HEK293 (cell line): ENCODE data around the gene ACAA2.
A peak's percentile ranks its signal among the peaks of the same experiment; 100 is the strongest.

Experiments used
- CTCF ChIA-PET: fragments of 350-600 bp; formaldehyde crosslinking; extraction: SDS; loops from one replicate; lab custom pipeline; 2021; ENCODE audit warnings: antibody characterized with exemption; lab: Yijun Ruan, JAX
- POLR2A ChIA-PET: fragments of 300-600 bp; formaldehyde crosslinking; extraction: SDS; loops from one replicate; lab custom pipeline; 2020; ENCODE audit warnings: antibody characterized with exemption, inconsistent platforms; lab: Yijun Ruan, JAX
- H3K27ac ChIP-seq: fragments of 200-500 bp; sonication (Bioruptor generic); 2 replicates; pipeline ENCODE4 v1.5.1; 2014; ENCODE audit warnings: low read depth, low read length, control low read depth, inconsistent platforms; ENCODE audit errors: extremely low read depth
- H3K36me3 ChIP-seq, 2 experiments: fragments of 200-500 bp in 1 of 2; sonication (Bioruptor generic) in 1 of 2; 1 replicate in 1 of 2; 2 replicates in 1 of 2; pipeline ENCODE4 v1.5.1; 2014 to 2017; ENCODE audit warnings: inconsistent platforms in 2 of 2, low read length in 2 of 2; ENCODE audit not compliant: control insufficient read depth in 2 of 2, insufficient read depth in 1 of 2
- H3K4me1 ChIP-seq: fragments of 200-500 bp; sonication (Bioruptor generic); 2 replicates; pipeline ENCODE4 v1.5.1; 2014; ENCODE audit warnings: mild to moderate bottlenecking, low read length, inconsistent platforms; ENCODE audit not compliant: control insufficient read depth, insufficient read depth
- H3K4me3 ChIP-seq: 2 replicates; pipeline ENCODE4 v1.5.1; 2011; ENCODE audit warnings: low read depth, mild to moderate bottlenecking, control low read depth, low read length, moderate library complexity
- H3K9me3 ChIP-seq: fragments of 200-500 bp; sonication (Bioruptor generic); 2 replicates; pipeline ENCODE4 v1.5.1; 2014; ENCODE audit warnings: low read depth, low read length, inconsistent platforms; ENCODE audit not compliant: control insufficient read depth, insufficient read depth
- MYNN ChIP-seq: fragments of 450-650 bp; formaldehyde crosslinking; IDR thresholded peaks from 2 replicates; pipeline ENCODE4 v1.5.1; 2016; ENCODE audit warnings: missing biosample characterization, missing genetic modification characterization, borderline replicate concordance
- OVOL3 ChIP-seq: fragments of 450-650 bp; formaldehyde crosslinking; IDR thresholded peaks from 2 replicates; pipeline ENCODE4 v1.5.1; 2016; ENCODE audit warnings: missing biosample characterization, missing genetic modification characterization
- PRDM1 ChIP-seq: fragments of 450-650 bp; formaldehyde crosslinking; IDR thresholded peaks from 2 replicates; pipeline ENCODE4; 2016; ENCODE audit warnings: missing biosample characterization, missing genetic modification characterization
- RBAK ChIP-seq: fragments of 450-650 bp; formaldehyde crosslinking; IDR thresholded peaks from 2 replicates; pipeline ENCODE4 v1.5.1; 2016; ENCODE audit warnings: missing biosample characterization, missing genetic modification characterization
- ZNF184 ChIP-seq: fragments of 450-650 bp; IDR thresholded peaks from 2 replicates; pipeline ENCODE4 v1.5.1; 2018; ENCODE audit warnings: missing biosample characterization, mild to moderate bottlenecking, missing genetic modification characterization
- ZNF211 ChIP-seq: fragments of 450-650 bp; formaldehyde crosslinking; IDR thresholded peaks from 2 replicates; pipeline ENCODE4 v1.5.1; 2016; ENCODE audit warnings: low read depth, missing biosample characterization, missing genetic modification characterization
- ZNF404 ChIP-seq: fragments of 450-650 bp; formaldehyde crosslinking; IDR thresholded peaks from 2 replicates; pipeline ENCODE4 v1.5.1; 2017; ENCODE audit warnings: missing biosample characterization, missing genetic modification characterization
- ZNF521 ChIP-seq: fragments of 450-650 bp; formaldehyde crosslinking; IDR thresholded peaks from 2 replicates; pipeline ENCODE4 v1.5.1; 2017; ENCODE audit warnings: missing biosample characterization, mild to moderate bottlenecking, missing genetic modification characterization
- ZNF621 ChIP-seq: fragments of 450-650 bp; formaldehyde crosslinking; IDR thresholded peaks from 2 replicates; pipeline ENCODE4 v1.5.1; 2017; ENCODE audit warnings: missing biosample characterization, missing genetic modification characterization
- ZNF654 ChIP-seq: fragments of 450-650 bp; formaldehyde crosslinking; IDR thresholded peaks from 2 replicates; pipeline ENCODE4 v1.5.1; 2016; ENCODE audit warnings: low read depth, missing biosample characterization, missing genetic modification characterization
- ZNF701 ChIP-seq: fragments of 450-650 bp; formaldehyde crosslinking; IDR thresholded peaks from 2 replicates; pipeline ENCODE4 v1.5.1; 2016; ENCODE audit warnings: missing biosample characterization, missing genetic modification characterization
- ZNF747 ChIP-seq: fragments of 450-650 bp; formaldehyde crosslinking; IDR thresholded peaks from 2 replicates; pipeline ENCODE4 v1.5.1; 2016; ENCODE audit warnings: missing biosample characterization, missing genetic modification characterization
- ZXDB ChIP-seq: fragments of 450-650 bp; formaldehyde crosslinking; IDR thresholded peaks from 2 replicates; pipeline ENCODE4 v1.5.1; 2016; ENCODE audit warnings: missing biosample characterization, missing genetic modification characterization
- TF ChIP-seq, protein P1 (sequence below): fragments of 450-650 bp; formaldehyde crosslinking; IDR thresholded peaks from 2 replicates; pipeline ENCODE4 v1.5.1; 2016; ENCODE audit warnings: missing biosample characterization, missing genetic modification characterization, borderline replicate concordance
- TF ChIP-seq, protein P2 (sequence below): fragments of 450-650 bp; formaldehyde crosslinking; IDR thresholded peaks from 2 replicates; pipeline ENCODE4 v1.5.1; 2016; ENCODE audit warnings: missing biosample characterization, missing genetic modification characterization
- TF ChIP-seq, protein P3 (sequence below): IDR thresholded peaks from 2 replicates; pipeline ENCODE4 v1.6.1; 2011; ENCODE audit warnings: mild to moderate bottlenecking, low read depth, low read length, borderline replicate concordance

Gene ACAA2

DNA sequence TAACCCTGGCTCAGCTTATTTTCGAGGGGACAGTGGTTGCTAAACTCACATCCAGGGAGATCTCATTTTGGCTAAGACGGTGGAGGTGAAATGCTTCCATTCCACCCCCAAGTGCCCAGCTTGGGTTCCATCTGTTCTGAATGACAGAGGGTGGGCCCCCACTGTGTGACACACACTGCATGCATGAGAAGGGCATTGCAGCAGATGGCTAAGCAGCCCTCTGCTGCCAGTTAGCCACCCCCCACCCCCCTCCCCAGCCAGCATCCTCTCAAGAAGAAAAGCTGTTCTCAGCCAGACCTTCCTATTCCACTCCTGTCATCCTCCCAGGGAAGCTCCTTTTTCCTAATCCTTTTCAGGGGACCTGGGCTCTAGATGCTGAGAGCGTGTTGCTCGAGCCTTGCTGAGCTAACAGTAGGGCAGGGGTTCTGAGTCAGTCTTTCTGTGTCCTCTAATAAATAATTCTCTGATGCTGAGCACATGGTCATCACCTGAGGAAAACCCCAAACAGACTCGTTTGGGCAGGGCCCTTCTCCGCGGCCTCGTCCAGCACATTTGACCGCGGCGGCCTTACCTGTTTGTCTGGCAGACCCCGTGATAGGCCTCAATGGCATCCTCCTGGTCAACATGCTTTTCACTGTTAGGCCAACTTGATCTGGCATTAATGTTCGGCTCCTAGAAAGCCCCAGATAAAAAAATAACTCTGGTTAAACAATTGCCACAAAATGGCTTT lies 49.5 kb upstream of the ACAA2 start:
- H3K27ac ChIP-seq = no peak overlapping the region
- TF ChIP-seq ZNF184 (tag by site-specific recombination) = no peak
- TF ChIP-seq, protein P1, sequence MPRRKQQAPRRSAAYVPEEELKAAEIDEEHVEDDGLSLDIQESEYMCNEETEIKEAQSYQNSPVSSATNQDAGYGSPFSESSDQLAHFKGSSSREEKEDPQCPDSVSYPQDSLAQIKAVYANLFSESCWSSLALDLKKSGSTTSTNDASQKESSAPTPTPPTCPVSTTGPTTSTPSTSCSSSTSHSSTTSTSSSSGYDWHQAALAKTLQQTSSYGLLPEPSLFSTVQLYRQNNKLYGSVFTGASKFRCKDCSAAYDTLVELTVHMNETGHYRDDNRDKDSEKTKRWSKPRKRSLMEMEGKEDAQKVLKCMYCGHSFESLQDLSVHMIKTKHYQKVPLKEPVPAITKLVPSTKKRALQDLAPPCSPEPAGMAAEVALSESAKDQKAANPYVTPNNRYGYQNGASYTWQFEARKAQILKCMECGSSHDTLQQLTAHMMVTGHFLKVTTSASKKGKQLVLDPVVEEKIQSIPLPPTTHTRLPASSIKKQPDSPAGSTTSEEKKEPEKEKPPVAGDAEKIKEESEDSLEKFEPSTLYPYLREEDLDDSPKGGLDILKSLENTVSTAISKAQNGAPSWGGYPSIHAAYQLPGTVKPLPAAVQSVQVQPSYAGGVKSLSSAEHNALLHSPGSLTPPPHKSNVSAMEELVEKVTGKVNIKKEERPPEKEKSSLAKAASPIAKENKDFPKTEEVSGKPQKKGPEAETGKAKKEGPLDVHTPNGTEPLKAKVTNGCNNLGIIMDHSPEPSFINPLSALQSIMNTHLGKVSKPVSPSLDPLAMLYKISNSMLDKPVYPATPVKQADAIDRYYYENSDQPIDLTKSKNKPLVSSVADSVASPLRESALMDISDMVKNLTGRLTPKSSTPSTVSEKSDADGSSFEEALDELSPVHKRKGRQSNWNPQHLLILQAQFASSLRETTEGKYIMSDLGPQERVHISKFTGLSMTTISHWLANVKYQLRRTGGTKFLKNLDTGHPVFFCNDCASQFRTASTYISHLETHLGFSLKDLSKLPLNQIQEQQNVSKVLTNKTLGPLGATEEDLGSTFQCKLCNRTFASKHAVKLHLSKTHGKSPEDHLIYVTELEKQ (tag by site-specific recombination) = no peak
- no peak for TF ChIP-seq PRDM1 (tag by site-specific recombination)
- no peak for TF ChIP-seq ZNF404 (tag by site-specific recombination)
- no peak for TF ChIP-seq RBAK (tag by site-specific recombination)
- no peak for TF ChIP-seq ZNF621
- no peak for TF ChIP-seq MYNN (tag by site-specific recombination)
- ChIA-PET POLR2A (no interaction called here), CTCF (interaction anchor here (0.6 to 10.8 kb wide), 17 partner anchors 11 to 1151 kb away, joined by 3 to 169 read pairs (median 6); partner anchors contain the start of genes C18orf32 and MYO5B)
- peaks cover 4% of the 10 kb centered on the region for H3K4me1 ChIP-seq
- no peaks in the 10 kb centered on the region for H3K9me3 ChIP-seq
- H3K36me3 ChIP-seq = no peaks in the 10 kb centered on the region
- no peak overlapping the region for H3K4me3 ChIP-seq

DNA sequence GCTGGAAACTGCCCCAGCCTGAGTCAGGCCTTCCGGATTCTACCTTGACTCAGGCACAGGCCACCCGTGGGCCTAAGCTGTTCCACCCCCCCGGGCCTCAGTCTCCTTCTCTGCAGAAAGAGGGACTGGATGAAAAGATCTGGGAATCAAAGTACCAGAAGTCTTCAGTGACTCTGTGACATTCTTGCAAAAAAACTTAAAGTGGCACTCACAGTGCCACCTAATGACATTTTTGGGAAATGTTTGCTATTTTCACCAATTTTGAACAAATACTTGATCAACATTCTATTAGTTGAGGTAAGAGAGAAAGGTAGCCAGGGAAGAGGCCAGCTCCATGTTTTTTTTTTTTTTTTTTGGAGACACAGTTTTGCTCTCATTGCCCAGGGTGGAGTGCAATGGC lies 48.3 kb upstream of the ACAA2 start:
- CTCF ChIA-PET = interaction anchor here (0.6 to 10.8 kb wide), 28 partner anchors 11 to 496 kb away, joined by 3 to 169 read pairs (median 4); partner anchors contain the start of gene C18orf32
- no peak for TF ChIP-seq ZNF701 (tag by site-specific recombination)
- TF ChIP-seq ZNF654 (tag by site-specific recombination) = peak; percentile 38
- no peak for TF ChIP-seq ZNF521 (tag by site-specific recombination)
- no peak for TF ChIP-seq ZNF747 (tag by site-specific recombination)
- TF ChIP-seq ZNF211 (tag by site-specific recombination) = no peak
- TF ChIP-seq ZXDB (tag by site-specific recombination) = no peak
- TF ChIP-seq, protein P2, sequence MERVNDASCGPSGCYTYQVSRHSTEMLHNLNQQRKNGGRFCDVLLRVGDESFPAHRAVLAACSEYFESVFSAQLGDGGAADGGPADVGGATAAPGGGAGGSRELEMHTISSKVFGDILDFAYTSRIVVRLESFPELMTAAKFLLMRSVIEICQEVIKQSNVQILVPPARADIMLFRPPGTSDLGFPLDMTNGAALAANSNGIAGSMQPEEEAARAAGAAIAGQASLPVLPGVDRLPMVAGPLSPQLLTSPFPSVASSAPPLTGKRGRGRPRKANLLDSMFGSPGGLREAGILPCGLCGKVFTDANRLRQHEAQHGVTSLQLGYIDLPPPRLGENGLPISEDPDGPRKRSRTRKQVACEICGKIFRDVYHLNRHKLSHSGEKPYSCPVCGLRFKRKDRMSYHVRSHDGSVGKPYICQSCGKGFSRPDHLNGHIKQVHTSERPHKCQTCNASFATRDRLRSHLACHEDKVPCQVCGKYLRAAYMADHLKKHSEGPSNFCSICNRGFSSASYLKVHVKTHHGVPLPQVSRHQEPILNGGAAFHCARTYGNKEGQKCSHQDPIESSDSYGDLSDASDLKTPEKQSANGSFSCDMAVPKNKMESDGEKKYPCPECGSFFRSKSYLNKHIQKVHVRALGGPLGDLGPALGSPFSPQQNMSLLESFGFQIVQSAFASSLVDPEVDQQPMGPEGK (tag by site-specific recombination) = no peak
- Histone ChIP-seq H3K4me3 (no peak overlapping the region), H3K36me3 (no peaks in the 10 kb centered on the region), H3K27ac (no peak overlapping the region), H3K4me1 (peaks cover 4% of the 10 kb centered on the region), H3K9me3 (no peaks in the 10 kb centered on the region)
- POLR2A ChIA-PET = no interaction called here

DNA sequence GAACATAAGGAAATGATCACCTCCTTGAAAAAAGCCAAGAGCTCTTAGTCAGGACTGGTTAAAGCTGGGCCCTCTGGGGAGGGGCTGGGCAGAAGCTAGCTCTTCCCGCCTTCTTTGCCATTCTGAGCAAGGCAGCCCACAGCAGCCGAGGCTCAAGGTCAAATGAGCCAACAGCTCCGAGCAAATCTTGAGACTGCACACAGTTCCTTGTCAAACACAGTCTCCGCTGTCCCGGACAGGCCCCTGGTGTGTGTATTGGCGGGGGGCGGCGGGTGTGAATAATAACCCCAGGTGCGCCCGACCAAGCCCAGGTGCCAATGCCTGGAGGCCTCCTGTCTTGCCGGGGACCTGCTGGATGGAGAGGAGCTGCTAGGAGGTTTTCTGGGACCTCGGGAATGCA lies 46.4 kb upstream of the ACAA2 start:
- ChIA-PET CTCF (interaction anchor here (0.6 to 10.8 kb wide), 26 partner anchors 9 to 1147 kb away, joined by 3 to 169 read pairs (median 4); partner anchors contain the start of gene C18orf32), POLR2A (no interaction called here)
- Histone ChIP-seq H3K4me1 (peaks cover 4% of the 10 kb centered on the region), H3K9me3 (no peaks in the 10 kb centered on the region), H3K36me3 (no peaks in the 10 kb centered on the region), H3K4me3 (no peak overlapping the region), H3K27ac (no peak overlapping the region)
- TF ChIP-seq, protein P3, sequence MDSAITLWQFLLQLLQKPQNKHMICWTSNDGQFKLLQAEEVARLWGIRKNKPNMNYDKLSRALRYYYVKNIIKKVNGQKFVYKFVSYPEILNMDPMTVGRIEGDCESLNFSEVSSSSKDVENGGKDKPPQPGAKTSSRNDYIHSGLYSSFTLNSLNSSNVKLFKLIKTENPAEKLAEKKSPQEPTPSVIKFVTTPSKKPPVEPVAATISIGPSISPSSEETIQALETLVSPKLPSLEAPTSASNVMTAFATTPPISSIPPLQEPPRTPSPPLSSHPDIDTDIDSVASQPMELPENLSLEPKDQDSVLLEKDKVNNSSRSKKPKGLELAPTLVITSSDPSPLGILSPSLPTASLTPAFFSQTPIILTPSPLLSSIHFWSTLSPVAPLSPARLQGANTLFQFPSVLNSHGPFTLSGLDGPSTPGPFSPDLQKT = no peak
- TF ChIP-seq OVOL3 (tag by site-specific recombination) = no peak
